Measurements from ENCODE around the gene PRC1.

The PRC1 gene

GRCh38 chr15:90966262-90966661, 28.1 kb downstream of the PRC1 start:
- no peak for DNase-seq (ENCODE audit: low read depth)
- TF ChIP-seq CTCF (IDR thresholded peaks at IDR 0.05; ENCODE audit: control insufficient read depth, extremely low read depth, insufficient read depth) = no peak
- H3K4me3 ChIP-seq (ENCODE audit: low read depth, low read length) = no peak overlapping the region

- DNase-seq (ENCODE audit: low read depth) = no peak
- no peak overlapping the region for H3K4me3 ChIP-seq (ENCODE audit: low read depth, low read length)
- no peak for TF ChIP-seq CTCF (IDR thresholded peaks at IDR 0.05; ENCODE audit: control insufficient read depth, extremely low read depth, insufficient read depth)
Observed at GRCh38 chr15:90962021-90962420, 32.3 kb downstream of the PRC1 start.

- no peak for DNase-seq (ENCODE audit: low read depth)
- H3K4me3 ChIP-seq (ENCODE audit: low read depth, low read length) = no peak overlapping the region
- no peak for TF ChIP-seq CTCF (IDR thresholded peaks at IDR 0.05; ENCODE audit: control insufficient read depth, extremely low read depth, insufficient read depth)
Observed at GRCh38 chr15:90960298-90961091, 33.8 kb downstream of the PRC1 start.

- DNase-seq (ENCODE audit: low read depth) = no peak
- TF ChIP-seq CTCF (IDR thresholded peaks at IDR 0.05; ENCODE audit: control insufficient read depth, extremely low read depth, insufficient read depth) = no peak
- no peak overlapping the region for H3K4me3 ChIP-seq (ENCODE audit: low read depth, low read length)
Observed at GRCh38 chr15:90959894-90960293, 34.4 kb downstream of the PRC1 start.

GRCh38 chr15:90959028-90959595, 35.2 kb downstream of the PRC1 start:
- no peak for DNase-seq (ENCODE audit: low read depth)
- no peak for TF ChIP-seq CTCF (IDR thresholded peaks at IDR 0.05; ENCODE audit: control insufficient read depth, extremely low read depth, insufficient read depth)
- no peak overlapping the region for H3K4me3 ChIP-seq (ENCODE audit: low read depth, low read length)

- no peak for TF ChIP-seq CTCF (IDR thresholded peaks at IDR 0.05; ENCODE audit: control insufficient read depth, extremely low read depth, insufficient read depth)
- H3K4me3 ChIP-seq (ENCODE audit: low read depth, low read length) = peak overlapping the region; percentile 68
- no peak for DNase-seq (ENCODE audit: low read depth)
Observed at GRCh38 chr15:90957791-90958190, 36.5 kb downstream of the PRC1 start.
